GM12874 (cell line): Measurements from ENCODE around the gene GMDS.

Experiments used
- CTCF ChIP-seq: IDR thresholded peaks from 2 replicates; pipeline ENCODE4 v1.5.1; 2011; ENCODE audit warnings: low read depth, mild to moderate bottlenecking, control low read depth, low read length, moderate library complexity; ENCODE audit not compliant: insufficient read depth

The GMDS gene

GRCh38 chr6:1795910-1796309 is 449.5 kb downstream of the GMDS start:
- no peak for TF ChIP-seq CTCF

- TF ChIP-seq CTCF, result peak; percentile 62; the same call in 1 of the 2 replicates
Measured at GRCh38 chr6:1792989-1793388, 452.4 kb downstream of the GMDS start.

GRCh38 chr6:1790684-1791083 is 454.7 kb downstream of the GMDS start:
- no peak for TF ChIP-seq CTCF

GRCh38 chr6:1789092-1789491 is 456.3 kb downstream of the GMDS start:
- TF ChIP-seq CTCF, result no peak

GRCh38 chr6:1787894-1788293 is 457.5 kb downstream of the GMDS start:
- TF ChIP-seq CTCF, result no peak

- no peak for TF ChIP-seq CTCF
Measured at GRCh38 chr6:1786455-1787453, 458.7 kb downstream of the GMDS start.

- no peak for TF ChIP-seq CTCF
Measured at GRCh38 chr6:1784422-1784884, 461.0 kb downstream of the GMDS start.
